H9 (cell line): ENCODE results near the gene MPL. TPM values are rescaled to one million over a fixed set of nuclear protein-coding genes. Genes with fewer than 3 reads are reported as not detected.

Experiments used
- DNase-seq: peaks from one replicate; pipeline ENCODE4 v3.0.0-alpha.2; 2017
- H2AFZ ChIP-seq: one replicate; pipeline ENCODE4 v1.6.1; 2013; ENCODE audit warnings: mild to moderate bottlenecking, low read length, control low read depth, moderate library complexity
- H2AK5ac ChIP-seq: 2 replicates; pipeline ENCODE4 v1.6.1; 2013; ENCODE audit warnings: low read length, control low read depth, mixed read lengths; ENCODE audit not compliant: insufficient read length
- H2BK120ac ChIP-seq: one replicate; pipeline ENCODE4 v1.6.1; 2013; ENCODE audit warnings: low read depth, mild to moderate bottlenecking, low read length, control low read depth, inconsistent platforms; ENCODE audit not compliant: poor library complexity, severe bottlenecking
- H2BK12ac ChIP-seq: 2 replicates; pipeline ENCODE4 v1.6.1; 2013; ENCODE audit warnings: low read length, control low read depth, mixed read lengths, low read depth; ENCODE audit not compliant: insufficient read length
- H2BK15ac ChIP-seq: 2 replicates; pipeline ENCODE4 v1.6.1; 2013; ENCODE audit warnings: low read depth, low read length, control low read depth
- H2BK20ac ChIP-seq: one replicate; pipeline ENCODE4 v1.6.1; 2013; ENCODE audit warnings: low read depth, mild to moderate bottlenecking, low read length, control low read depth, inconsistent platforms; ENCODE audit not compliant: poor library complexity, severe bottlenecking
- H2BK5ac ChIP-seq: 2 replicates; pipeline ENCODE4 v1.6.1; 2013; ENCODE audit warnings: low read length, control low read depth, mixed read lengths; ENCODE audit not compliant: insufficient read length
- H3K14ac ChIP-seq: 2 replicates; pipeline ENCODE4 v1.6.1; 2013; ENCODE audit warnings: low read length, control low read depth; ENCODE audit not compliant: insufficient read depth
- H3K18ac ChIP-seq: 2 replicates; pipeline ENCODE4 v1.6.1; 2013; ENCODE audit warnings: low read depth, mild to moderate bottlenecking, mixed read lengths, low read length, control low read depth; ENCODE audit not compliant: insufficient read length
- H3K23ac ChIP-seq: 2 replicates; pipeline ENCODE4 v1.6.1; 2013; ENCODE audit warnings: low read length, control low read depth, mixed read lengths, low read depth; ENCODE audit not compliant: insufficient read length
- H3K23me2 ChIP-seq: 2 replicates; pipeline ENCODE4 v1.6.1; 2013; ENCODE audit warnings: low read depth, mild to moderate bottlenecking, mixed read lengths, low read length, control low read depth; ENCODE audit not compliant: insufficient read length, poor library complexity, severe bottlenecking
- H3K27ac ChIP-seq: 2 replicates; pipeline ENCODE4 v1.5.1; 2013; ENCODE audit warnings: low read length, control low read depth, mixed read lengths, low read depth; ENCODE audit not compliant: insufficient read length
- H3K27me3 ChIP-seq: 2 replicates; pipeline ENCODE4 v1.6.1; 2013; ENCODE audit warnings: low read length, control low read depth, inconsistent platforms; ENCODE audit not compliant: insufficient read depth
- H3K4ac ChIP-seq: 2 replicates; pipeline ENCODE4 v1.6.1; 2013; ENCODE audit warnings: low read depth, mild to moderate bottlenecking, control low read depth, inconsistent platforms, low read length, moderate library complexity
- H3K4me1 ChIP-seq: 2 replicates; pipeline ENCODE4 v1.6.1; 2013; ENCODE audit warnings: low read length, control low read depth, inconsistent platforms; ENCODE audit not compliant: insufficient read depth
- H3K4me2 ChIP-seq: 2 replicates; pipeline ENCODE4 v1.6.1; 2013; ENCODE audit warnings: low read length, control low read depth, mixed read lengths; ENCODE audit not compliant: insufficient read length, insufficient read depth
- H3K56ac ChIP-seq: 2 replicates; pipeline ENCODE4 v1.6.1; 2013; ENCODE audit warnings: low read depth, mild to moderate bottlenecking, mixed read lengths, low read length, control low read depth; ENCODE audit not compliant: insufficient read length
- H3K79me1 ChIP-seq: 2 replicates; pipeline ENCODE4 v1.6.1; 2013; ENCODE audit warnings: low read depth, mild to moderate bottlenecking, moderate library complexity, low read length, control low read depth, inconsistent platforms; ENCODE audit not compliant: insufficient read depth, poor library complexity, severe bottlenecking
- H3K79me2 ChIP-seq: 2 replicates; pipeline ENCODE4 v1.6.1; 2013; ENCODE audit warnings: low read length, control low read depth, inconsistent platforms; ENCODE audit not compliant: insufficient read depth
- H3K9ac ChIP-seq: 2 replicates; pipeline ENCODE4 v1.6.1; 2013; ENCODE audit warnings: low read length, control low read depth, mixed read lengths; ENCODE audit not compliant: insufficient read length; ENCODE audit errors: extremely low read depth
- H3K9me3 ChIP-seq: one replicate; pipeline ENCODE4 v1.6.1; 2013; ENCODE audit warnings: low read depth, low read length, inconsistent platforms; ENCODE audit not compliant: control insufficient read depth
- H3T11ph ChIP-seq: one replicate; pipeline ENCODE4 v1.6.1; 2013; ENCODE audit warnings: mild to moderate bottlenecking, low read length, control low read depth, inconsistent platforms
- H4K20me1 ChIP-seq: one replicate; pipeline ENCODE4 v1.6.1; 2013; ENCODE audit not compliant: control insufficient read depth, insufficient read length, insufficient read depth
- H4K5ac ChIP-seq: 2 replicates; pipeline ENCODE4 v1.6.1; 2013; ENCODE audit warnings: low read depth, mild to moderate bottlenecking, mixed read lengths, low read length, control low read depth; ENCODE audit not compliant: insufficient read length
- H4K8ac ChIP-seq: replicated peaks from 2 replicates; pipeline ENCODE4 v1.6.1; 2013; ENCODE audit warnings: low read length, control low read depth, mixed read lengths, low read depth; ENCODE audit not compliant: insufficient read length
- H4K91ac ChIP-seq: 2 replicates; pipeline ENCODE4 v1.6.1; 2013; ENCODE audit warnings: low read depth, mild to moderate bottlenecking, moderate library complexity, mixed read lengths, low read length, control low read depth; ENCODE audit not compliant: insufficient read length
- H3K27ac Mint-ChIP-seq, 3 experiments: 2 replicates in 2 of 3; 3 replicates in 1 of 3; pipeline ENCODE4 v1.8.0; 2020 to 2021; ENCODE audit warnings: mixed read lengths in 3 of 3, mild to moderate bottlenecking in 1 of 3, moderate library complexity in 1 of 3
- H3K27me3 Mint-ChIP-seq: 2 replicates; pipeline ENCODE4 v1.8.0; 2021; ENCODE audit warnings: low read depth, mild to moderate bottlenecking, moderate library complexity, mixed read lengths
- H3K36me3 Mint-ChIP-seq, 3 experiments: 2 replicates in 2 of 3; 3 replicates in 1 of 3; pipeline ENCODE4 v1.8.0; 2020 to 2021; ENCODE audit warnings: low read depth in 3 of 3, mixed read lengths in 3 of 3; ENCODE audit not compliant: insufficient read depth in 1 of 3
- H3K4me1 Mint-ChIP-seq, 2 experiments: 2 replicates each; pipeline ENCODE4 v1.8.0; 2020; ENCODE audit warnings: mixed read lengths in 2 of 2
- H3K4me3 Mint-ChIP-seq, 2 experiments: 2 replicates in 1 of 2; 3 replicates in 1 of 2; pipeline ENCODE4 v1.8.0; 2020 to 2021; ENCODE audit warnings: mild to moderate bottlenecking in 2 of 2, mixed read lengths in 2 of 2, moderate library complexity in 1 of 2
- H3K9me3 Mint-ChIP-seq, 2 experiments: 2 replicates in 1 of 2; 3 replicates in 1 of 2; pipeline ENCODE4 v1.8.0; 2020; ENCODE audit warnings: mild to moderate bottlenecking in 2 of 2, mixed read lengths in 2 of 2, moderate library complexity in 1 of 2
- WGBS: extraction: QIAGEN DNeasy Blood & Tissue Kit; methylation state at CpG from one replicate; pipeline ENCODE4 v1.1.7; 2013; ENCODE audit warnings: missing lambda C conversion rate, low lambda C conversion rate, mixed read lengths; ENCODE audit not compliant: insufficient read length; ENCODE audit errors: extremely low coverage; 5-methylcytosine and 5-hydroxymethylcytosine counted together
- total RNA-seq: library from RNA; stranded (reverse); gene quantifications from 2 replicates; pipeline ENCODE4 v1.2.1, GENCODE V29; 2021
- TF ChIP-seq, protein P1 (sequence below): fragments of 200-600 bp; sonication (generic); conservative IDR thresholded peaks from 3 replicates; pipeline ENCODE4 v1.8.0; 2021; ENCODE audit warnings: antibody characterized with exemption, mild to moderate bottlenecking

Gene MPL
- total RNA-seq, 1 experiment from 2014 or later: not detected

- Histone ChIP-seq H3K14ac (no peak overlapping the region), H3K23ac (no peak overlapping the region), H2AK5ac (no peak overlapping the region), H4K20me1 (no peaks in the 10 kb centered on the region), H2BK5ac (no peak overlapping the region), H4K5ac (no peak overlapping the region), H3K27ac (no peak overlapping the region), H3K79me2 (peaks cover 15% of the 10 kb centered on the region; the same call in 1 of the 2 replicates), H3K4me1 (peaks cover 6% of the 10 kb centered on the region; the same call in 1 of the 2 replicates), H3K23me2 (peaks cover 5% of the 10 kb centered on the region), H3K9me3 (no peaks in the 10 kb centered on the region), H3K27me3 (no peaks in the 10 kb centered on the region), H4K91ac (no peak overlapping the region), H2BK12ac (no peak overlapping the region), H3T11ph (no peak overlapping the region), H3K79me1 (peaks cover 14% of the 10 kb centered on the region), H2BK20ac (no peak overlapping the region), H2AFZ (no peak overlapping the region), H2BK15ac (no peak overlapping the region), H3K18ac (no peak overlapping the region), H3K56ac (no peak overlapping the region), H2BK120ac (no peak overlapping the region), H4K8ac (no peak overlapping the region), H3K4ac (no peak overlapping the region), H3K9ac (peak overlapping the region; percentile 82), H3K4me2 (peak overlapping the region; percentile 95)
- WGBS: no CpG with 5 or more reads among the region's 11 CpGs
- peak overlapping the region; percentile 68 to 91 (median 78) for H3K27ac Mint-ChIP-seq
- peak overlapping the region; percentile 91 to 92 for H3K4me3 Mint-ChIP-seq
- TF ChIP-seq, protein P1, sequence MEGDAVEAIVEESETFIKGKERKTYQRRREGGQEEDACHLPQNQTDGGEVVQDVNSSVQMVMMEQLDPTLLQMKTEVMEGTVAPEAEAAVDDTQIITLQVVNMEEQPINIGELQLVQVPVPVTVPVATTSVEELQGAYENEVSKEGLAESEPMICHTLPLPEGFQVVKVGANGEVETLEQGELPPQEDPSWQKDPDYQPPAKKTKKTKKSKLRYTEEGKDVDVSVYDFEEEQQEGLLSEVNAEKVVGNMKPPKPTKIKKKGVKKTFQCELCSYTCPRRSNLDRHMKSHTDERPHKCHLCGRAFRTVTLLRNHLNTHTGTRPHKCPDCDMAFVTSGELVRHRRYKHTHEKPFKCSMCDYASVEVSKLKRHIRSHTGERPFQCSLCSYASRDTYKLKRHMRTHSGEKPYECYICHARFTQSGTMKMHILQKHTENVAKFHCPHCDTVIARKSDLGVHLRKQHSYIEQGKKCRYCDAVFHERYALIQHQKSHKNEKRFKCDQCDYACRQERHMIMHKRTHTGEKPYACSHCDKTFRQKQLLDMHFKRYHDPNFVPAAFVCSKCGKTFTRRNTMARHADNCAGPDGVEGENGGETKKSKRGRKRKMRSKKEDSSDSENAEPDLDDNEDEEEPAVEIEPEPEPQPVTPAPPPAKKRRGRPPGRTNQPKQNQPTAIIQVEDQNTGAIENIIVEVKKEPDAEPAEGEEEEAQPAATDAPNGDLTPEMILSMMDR: no peak
- peaks cover 29 to 36% of the 10 kb centered on the region in 2 experiments for H3K4me1 Mint-ChIP-seq
- no peak for DNase-seq
- H3K9me3 Mint-ChIP-seq: no peaks in the 10 kb centered on the region; a peak in 2 of 5 replicates
- H3K27me3 Mint-ChIP-seq: no peaks in the 10 kb centered on the region
- peaks cover 45 to 60% (median 52%) of the 10 kb centered on the region in 3 experiments for H3K36me3 Mint-ChIP-seq
These were observed 22.1 kb downstream of the MPL start for GRCh38 chr1:43359696-43360095.
